HG03575 (cell line): ENCODE results near the gene FANCI.

Experiments used
- ATAC-seq: cut with Tn5 transposase; IDR thresholded peaks from one replicate; pipeline ENCODE4 v1.9.1; 2021; ENCODE audit not compliant: unreplicated experiment, insufficient number of reproducible peaks, low FRiP score; ENCODE audit errors: extremely low read depth

The FANCI gene

DNA sequence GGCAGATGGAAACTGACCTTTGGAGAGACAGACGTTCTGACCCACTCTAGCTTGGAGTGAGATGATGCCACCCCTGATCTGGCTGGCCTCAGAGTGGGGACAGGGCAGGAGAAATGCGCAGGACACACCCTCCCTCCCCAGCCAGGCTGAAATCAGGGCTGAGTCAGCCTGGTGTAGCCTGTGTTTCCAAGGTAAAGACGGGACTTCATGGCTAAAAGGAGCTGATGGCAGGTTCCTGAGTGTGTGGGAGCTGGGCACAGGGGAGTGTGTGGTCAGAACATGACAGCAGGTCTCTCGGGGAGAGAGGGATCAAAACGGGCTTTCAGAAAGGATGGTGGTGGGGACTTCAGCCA, 105.4 kb downstream of the FANCI start:
- ATAC-seq: no peak

DNA sequence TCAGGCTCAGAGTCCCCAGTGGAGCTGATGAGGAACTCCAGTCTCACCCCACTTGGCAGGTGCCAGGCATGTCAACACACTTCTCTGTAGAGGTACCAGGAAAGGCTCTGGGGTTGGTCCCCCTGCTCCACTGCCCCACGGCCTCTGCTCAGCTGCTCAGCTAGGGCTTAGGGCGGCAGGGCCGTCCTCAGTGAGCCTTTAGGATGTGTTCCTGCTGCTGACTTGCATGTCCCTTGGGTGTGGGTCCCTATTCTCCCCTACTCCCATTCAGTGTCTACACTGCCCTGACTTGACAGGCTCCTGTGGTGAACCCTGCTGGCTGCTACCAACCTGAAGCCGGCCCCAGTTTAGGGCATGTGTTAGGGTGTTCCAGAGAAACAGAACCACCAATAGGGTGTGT, 108.7 kb downstream of the FANCI start:
- no peak for ATAC-seq

DNA sequence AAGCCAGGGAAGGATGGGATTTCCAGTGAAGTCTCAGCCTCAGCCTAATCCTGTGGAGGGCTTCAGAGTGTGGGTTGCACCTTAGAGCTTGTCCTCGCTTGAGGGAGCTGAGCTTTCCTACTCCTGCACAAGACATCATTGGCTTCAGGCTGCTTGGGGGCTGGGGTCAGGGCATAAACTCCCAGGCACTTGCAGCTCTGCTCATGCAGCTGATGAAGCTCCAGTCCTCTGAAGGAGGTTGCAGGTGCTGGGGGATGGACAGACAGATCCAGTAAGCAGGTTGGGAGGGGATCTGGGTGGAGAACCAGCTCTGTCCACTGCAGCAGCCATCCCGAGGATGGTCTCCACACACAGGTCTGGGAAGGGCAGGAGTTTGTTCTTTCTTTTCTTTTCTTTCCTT, 110.2 kb downstream of the FANCI start:
- ATAC-seq: no peak

DNA sequence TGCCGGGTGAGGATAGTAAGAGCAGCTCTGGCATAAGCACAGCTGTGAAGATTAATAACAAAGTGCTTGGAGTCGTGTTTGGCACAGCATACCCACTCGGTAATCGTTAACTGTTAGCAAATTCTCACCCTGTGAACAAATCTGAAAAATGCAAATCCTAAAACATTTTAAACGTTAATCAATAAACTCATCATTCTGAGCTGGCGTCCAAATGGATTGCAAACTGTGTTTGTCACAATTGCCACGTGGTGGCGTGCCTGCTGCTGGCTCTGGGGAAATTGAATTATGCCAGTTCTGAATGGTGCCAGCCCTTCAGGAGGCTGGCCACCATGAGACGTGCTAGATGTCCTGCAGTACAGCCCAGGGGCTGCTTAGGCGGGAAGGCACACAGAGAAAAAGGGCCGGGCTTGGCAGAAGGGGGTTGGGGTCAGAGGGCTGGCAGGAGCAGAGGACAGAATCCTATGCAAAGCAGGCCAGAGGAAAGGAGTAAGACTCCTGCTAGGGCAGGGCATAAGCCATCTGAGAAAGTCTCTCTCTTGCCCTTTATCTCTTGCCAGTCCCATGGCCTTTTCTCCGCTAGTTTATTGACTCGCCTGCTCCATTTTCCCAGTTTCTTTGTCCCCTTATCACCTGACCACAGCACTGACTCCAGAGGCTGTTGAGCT, 113.0 kb downstream of the FANCI start:
- no peak for ATAC-seq

DNA sequence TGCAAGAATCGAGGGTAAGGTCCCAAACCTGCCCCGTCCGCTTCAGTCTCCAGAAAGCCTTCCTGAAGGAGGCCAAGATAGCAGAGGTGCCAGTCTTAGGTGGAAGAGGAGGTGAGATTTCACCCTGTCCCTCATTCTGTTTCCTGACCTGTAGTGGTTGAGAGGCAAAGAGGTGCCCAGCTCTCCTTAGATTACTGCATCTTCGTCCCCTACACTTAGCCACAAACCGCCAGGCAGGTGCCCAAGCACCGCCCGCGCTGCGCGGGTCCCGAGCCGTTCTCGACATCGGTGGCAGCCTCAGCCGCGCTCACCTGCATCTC, 114.6 kb downstream of the FANCI start:
- ATAC-seq: no peak

DNA sequence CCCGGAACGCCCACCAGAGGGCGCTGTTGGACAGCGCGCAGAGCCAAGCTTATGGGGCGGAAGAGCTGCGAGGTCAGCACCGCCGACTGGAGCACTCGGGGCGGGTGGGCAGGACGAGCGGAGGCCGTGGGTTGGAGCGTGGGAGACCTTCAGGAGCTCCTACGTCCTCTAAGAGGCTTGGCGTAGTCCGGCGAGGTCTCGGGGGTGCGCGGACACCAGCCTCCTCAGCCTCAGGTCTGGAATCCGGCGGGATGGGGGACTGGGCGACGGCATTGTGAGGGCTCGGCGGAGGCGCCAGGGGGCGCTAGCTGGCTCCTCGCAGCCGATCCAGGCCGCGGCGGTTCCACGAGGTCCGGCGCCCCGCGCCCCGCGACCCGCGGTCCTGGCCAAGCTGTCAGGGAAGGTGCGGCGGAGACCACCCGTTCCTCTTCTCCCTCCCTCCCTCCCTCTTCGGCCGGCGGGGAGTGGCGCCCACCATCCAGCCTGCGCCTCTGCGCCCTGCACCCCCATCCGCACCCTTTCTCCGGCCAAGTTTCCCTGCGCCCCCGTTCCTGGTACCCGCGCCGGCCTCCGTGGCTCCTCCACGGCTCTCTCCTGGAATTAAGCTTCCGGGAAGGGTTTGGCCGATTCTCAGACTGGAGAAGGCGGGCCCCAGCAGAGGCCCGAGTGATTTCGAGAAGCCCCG, 115.1 kb downstream of the FANCI start:
- no peak for ATAC-seq

DNA sequence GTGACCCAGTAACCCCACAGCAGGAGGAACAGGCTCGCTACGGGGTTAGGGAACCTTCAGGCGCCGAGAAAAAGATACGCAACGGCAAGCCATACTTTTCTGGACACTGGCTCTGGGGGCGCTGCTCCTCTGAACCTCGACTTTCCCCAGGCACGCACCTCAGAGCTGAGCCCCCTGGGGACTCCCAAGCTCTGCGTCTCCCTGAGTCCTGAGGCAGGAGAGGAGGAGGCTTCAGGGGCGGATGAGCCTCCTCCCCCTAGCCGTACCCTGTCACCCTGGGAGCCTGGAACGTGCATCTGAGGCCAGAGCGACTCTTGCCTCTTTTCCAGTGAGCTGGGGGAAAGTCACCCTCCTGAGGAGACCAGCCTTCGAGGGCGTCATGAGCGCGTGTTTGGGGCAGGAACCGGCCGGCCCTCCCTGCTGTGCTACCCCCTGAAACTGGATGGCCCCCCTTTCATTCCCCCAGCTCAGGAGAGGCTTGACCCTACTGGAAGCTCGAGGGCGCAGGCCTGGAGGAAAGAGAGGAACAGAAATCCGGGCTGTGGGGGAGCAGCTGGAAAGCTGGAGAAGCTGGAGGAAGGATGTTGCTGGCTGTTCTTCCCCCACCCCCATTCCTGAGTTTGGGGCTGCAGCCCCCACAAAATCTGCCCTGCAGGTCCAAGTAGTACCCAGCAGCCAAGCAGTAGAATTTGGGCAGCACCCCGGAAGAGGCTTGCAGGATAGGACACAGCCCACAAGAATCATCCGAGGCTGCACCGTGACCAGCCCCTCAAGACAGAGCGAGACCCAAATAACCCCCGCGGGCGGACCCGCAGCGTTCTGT, 115.9 kb downstream of the FANCI start:
- ATAC-seq: no peak

DNA sequence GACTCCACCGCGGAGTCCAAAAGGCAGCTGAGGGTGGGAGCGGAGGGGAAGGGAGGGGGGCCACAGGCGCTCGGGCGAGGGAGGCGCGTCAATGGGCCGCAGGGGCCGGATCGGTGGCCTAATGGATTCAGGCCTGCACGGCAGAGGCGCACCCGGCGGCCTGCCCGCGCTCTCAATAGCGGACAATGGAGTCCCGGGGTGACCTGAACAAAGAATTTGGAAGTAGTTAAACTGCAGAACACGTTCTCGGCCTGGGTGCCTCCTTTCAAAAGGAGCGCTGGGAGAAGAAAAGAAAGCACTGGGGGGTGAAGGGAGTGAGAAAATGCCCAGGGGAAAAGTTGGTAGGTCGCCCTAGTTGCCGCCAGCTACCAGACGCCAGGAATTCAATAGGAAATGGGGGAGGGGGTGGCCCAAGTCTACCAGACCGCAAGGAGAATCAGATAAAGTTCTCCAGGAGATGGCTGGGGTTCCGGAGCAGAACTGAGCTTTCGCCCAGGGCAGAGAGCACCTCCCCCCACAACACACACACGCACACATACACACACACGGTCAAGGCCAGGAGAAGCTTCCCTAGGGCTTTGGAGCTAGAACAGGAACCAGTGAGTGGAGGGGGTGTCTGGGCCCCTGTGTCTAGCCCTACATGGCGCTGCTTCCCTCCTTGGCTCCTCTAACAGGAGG, 116.7 kb downstream of the FANCI start:
- ATAC-seq: no peak

DNA sequence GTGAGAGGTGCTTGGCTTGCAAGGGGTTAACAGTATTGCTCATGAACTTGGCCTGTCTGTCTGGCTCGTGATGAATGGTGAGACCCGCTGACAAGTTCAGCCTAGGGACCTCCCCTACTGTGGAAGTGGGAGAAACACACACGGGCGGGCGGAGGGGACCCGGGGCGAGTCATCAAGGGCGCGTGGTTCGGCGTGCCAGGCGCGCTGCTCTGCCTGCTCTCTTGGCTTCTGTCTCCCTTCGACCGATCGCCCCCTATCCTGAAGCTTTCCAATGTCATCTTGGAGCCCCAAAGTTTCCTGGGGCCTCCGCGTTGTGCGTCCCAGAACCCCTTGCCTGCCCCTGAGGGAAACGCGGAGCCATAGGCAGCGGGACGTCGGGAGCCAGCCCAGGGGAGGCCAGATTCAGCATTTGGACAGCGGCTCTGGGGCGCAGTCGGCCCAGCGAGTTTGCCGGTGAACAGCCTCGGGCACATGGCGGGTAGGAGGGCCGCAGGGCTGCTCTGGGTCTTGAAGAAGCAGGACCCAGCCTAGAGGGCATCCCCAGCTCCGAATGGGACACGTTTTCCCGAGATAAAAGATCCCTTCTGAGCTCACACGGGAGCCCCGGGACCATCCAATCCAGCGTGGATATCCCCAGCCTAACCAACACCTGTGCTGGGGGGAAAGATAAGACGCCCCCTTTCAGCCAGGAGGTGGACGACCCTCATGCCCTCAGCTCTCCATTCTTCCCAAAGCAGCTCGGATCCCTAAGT, 117.8 kb downstream of the FANCI start:
- ATAC-seq: no peak

DNA sequence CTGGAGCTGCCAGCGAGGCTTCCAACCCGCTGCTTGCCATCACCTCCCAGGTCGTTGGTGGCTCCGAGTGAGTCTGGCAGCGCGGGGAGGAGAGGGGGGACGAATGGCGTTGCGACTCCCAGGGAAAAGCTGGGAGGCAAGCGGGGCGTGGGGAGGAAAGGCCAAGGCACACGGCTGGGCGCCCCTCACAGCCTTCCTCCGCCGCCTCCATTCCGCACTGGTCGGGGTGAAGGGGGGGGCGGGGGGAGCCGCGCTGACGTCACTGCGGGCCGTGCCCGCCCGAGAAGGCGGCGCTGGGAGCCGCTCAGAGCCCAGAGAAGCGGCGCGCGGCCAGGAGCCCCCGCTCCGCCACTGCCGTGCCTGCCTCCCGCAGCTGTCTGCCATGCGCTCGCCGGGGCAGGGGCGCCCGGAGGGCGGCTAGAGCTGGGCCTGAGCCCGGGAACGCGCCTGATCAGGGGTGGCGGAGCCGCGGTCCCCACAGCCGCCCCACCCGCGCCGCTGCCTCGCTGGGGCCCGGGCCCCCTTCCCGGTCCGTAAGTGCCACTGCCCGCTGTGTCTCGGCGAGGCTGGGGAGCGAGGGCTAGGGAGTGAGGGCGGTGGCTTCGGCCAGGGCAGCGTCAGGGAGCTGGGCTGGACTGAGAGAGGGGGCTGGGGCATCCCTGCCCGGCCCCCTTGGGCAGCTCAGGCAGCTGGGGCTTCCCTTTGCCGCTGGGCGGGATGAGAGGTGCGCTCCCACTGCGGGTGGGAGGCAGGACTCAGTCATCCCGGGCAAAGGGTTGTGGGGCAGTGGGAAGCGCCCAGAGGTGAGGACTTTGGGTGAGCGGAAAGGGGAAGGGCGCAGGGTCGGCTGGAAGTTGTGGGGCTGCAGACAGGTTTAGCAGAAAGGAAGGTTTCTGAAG, 118.7 kb downstream of the FANCI start:
- no peak for ATAC-seq

DNA sequence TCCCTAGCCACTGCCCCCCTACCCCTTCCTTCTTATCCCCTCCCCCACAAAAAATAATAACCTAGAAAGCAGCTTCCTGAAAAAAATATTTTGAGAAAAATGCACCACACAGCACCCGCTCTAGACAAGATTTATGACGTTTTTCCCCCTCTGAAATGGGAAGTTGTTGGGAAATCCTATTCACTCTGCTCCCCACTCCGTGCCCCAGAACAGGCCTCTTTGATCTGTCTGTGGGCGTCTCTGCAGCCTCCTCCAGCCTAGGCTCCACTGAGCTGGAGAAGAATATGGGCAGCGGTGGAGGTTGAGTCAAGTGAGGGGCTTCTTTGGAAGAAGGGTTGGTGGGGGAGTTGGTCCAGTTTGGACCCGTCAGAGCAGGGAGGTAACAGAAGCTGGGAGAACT, 119.4 kb downstream of the FANCI start:
- no peak for ATAC-seq

DNA sequence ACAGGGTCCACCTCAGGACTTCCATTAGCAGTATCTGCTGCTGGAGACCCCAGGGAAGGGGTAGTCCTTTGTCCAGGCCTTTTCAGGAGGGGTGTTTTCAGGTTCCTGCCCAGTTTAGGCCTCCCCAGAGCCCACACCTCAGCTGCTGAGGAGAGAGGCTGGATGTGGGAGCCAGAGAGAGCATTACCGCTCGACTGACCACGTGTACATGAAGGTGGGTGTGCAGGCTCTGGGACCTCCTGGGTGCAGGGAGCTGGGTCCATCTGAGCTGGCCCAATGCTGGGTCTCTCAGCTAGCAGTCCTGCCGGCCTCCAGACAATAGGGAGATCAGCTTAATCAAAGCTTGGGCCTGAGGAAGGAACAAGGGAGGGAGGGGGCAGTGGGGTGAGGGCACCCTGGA, 120.0 kb downstream of the FANCI start:
- no peak for ATAC-seq

DNA sequence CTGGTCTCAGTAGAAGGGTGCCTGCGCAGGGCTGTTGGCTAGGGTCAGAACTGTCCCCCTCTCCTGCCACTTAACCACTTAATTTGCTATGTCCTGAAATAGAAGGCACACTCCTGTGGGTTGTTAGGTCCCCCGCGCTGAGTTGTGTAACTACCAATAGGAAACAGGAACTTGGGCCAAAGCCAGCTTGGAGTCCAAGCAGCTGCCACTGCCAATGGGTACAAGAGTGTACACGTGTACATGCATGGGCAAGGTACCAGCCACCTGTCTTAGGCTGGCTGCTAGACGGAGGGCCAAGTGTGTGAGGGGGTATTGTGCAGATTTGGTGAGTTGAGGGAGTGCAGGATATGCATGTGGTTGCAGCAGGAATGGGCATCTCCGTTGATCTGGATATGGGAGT, 120.6 kb downstream of the FANCI start:
- no peak for ATAC-seq

DNA sequence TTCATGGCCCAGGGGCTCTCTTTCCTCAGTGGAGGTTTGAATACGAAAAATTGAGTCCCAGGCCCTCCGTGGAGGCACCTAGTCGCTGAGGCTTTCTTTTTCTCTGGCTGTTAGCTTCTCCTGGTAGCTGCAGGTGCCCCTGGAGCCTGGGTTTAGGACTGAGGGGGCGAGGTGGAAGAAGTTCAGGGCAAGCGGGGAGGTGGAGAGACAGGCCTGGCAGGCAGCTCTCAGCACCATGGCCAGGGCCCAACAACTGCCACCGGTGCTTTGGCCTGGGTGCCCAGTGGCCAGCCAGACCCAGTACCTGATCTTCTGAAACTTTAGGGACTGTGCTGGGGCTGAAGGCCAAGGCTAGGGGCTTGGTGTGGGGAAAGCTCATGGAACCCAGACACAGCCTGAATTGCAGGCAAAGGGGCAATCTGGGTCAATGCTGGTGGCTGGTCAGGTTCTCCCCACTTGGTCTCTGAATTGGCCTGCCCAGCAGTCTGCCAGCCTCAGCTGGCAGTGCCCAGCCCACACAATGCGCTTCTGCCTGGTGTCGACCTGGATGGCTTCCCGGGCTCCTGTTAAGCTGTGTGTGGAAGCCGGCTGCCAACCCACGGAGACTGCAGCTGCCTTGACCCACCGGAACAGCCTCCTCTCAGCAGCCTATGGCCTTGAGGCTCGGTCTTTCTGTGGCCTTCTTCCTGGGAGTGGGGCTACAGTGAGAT, 121.1 kb downstream of the FANCI start:
- ATAC-seq: no peak

DNA sequence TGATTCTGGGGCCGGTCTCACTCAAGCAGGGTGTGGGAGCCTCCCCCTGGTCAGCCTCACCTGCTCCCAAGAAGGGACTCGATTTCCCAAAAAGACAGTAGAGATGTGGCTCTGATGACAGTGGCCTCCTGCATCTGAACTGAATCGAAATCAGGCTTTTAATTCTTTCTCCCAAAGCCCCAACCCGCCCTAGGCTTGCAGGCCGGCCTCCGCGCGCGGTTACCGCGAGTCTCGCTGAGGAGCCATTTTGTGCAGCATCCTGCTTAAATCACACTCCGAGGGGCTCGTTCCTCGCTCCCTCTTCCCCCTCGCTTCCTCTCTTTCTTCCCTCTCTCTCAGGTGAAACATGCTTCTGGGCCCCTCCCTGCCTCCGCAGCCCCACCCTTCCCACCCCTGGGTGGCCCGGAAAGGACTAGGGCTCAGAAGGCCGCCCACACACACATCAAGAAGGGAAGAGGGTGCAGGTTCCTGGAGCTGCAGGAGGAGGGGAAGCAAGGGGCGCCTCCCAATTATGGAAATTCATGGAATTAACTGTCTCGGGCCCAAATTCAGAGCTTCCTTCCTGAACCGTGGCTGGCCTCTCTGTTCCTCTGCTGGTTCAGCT, 121.8 kb downstream of the FANCI start:
- ATAC-seq: no peak
